ENCODE data around the gene NRSN1. TPM values are rescaled to one million over a fixed set of nuclear protein-coding genes. Genes with fewer than 3 reads are reported as not detected.

NRSN1 gene
- total RNA-seq, 2 donors from 2014 or later, result not detected

GRCh38 chr6:24113891-24114290, 12.1 kb upstream of the NRSN1 start:
- Histone ChIP-seq H3K4me1 (no peaks in the 10 kb centered on the region), H3K9me3 (no peaks in the 10 kb centered on the region), H3K27me3 (no peaks in the 10 kb centered on the region), H3K4me3 (no peak overlapping the region), H3K27ac (no peak overlapping the region), H3K36me3 (replicated peaks in 1 of 2; ENCODE audit: insufficient read depth in 1 of 2, low read depth in 2 of 2) (no peaks in the 10 kb centered on the region)
- TF ChIP-seq CTCF (IDR thresholded peaks at IDR 0.05), result no peak
- TF ChIP-seq POLR2A (IDR thresholded peaks at IDR 0.05), result no peak
- ATAC-seq (no peak), DNase-seq (no peak)
- intact Hi-C loops (cut with DNase I), result no loop called here

GRCh38 chr6:24117021-24117420, 9.0 kb upstream of the NRSN1 start:
- TF ChIP-seq POLR2A (IDR thresholded peaks at IDR 0.05) (no peak), CTCF (IDR thresholded peaks at IDR 0.05) (no peak)
- Histone ChIP-seq H3K27ac (no peak overlapping the region), H3K36me3 (replicated peaks in 1 of 2; ENCODE audit: insufficient read depth in 1 of 2, low read depth in 2 of 2) (no peaks in the 10 kb centered on the region), H3K27me3 (no peaks in the 10 kb centered on the region), H3K4me1 (no peaks in the 10 kb centered on the region), H3K4me3 (no peak overlapping the region), H3K9me3 (no peaks in the 10 kb centered on the region)
- ATAC-seq (no peak), DNase-seq (no peak)
- WGBS, 2 donors, result 72% methylated on average over 2 of the region's 2 CpGs
- intact Hi-C loops (cut with DNase I), result no loop called here

- 49 to 55% methylated on average over 7 of the region's 7 CpGs for WGBS, 2 donors
These were observed 3.9 kb upstream of the NRSN1 start for GRCh38 chr6:24122139-24122538.

GRCh38 chr6:24126586-24127192, 674 bp downstream of the NRSN1 start:
- Histone ChIP-seq H3K36me3 (replicated peaks in 1 of 2; ENCODE audit: insufficient read depth in 1 of 2, low read depth in 2 of 2) (no peaks in the 10 kb centered on the region), H3K27ac (no peak overlapping the region), H3K4me3 (no peak overlapping the region), H3K4me1 (no peaks in the 10 kb centered on the region), H3K27me3 (no peaks in the 10 kb centered on the region), H3K9me3 (no peaks in the 10 kb centered on the region)
- ATAC-seq, result peak; percentile 47
- WGBS, 2 donors, result 2 to 3% methylated on average over 6 of the region's 6 CpGs
- intact Hi-C loops (cut with DNase I), result no loop called here
- TF ChIP-seq CTCF (IDR thresholded peaks at IDR 0.05) (no peak), POLR2A (IDR thresholded peaks at IDR 0.05) (no peak)
- peak; percentile 29 to 49 (median 36) for DNase-seq

More at GRCh38 chr6:24122139-24122538, 3.9 kb upstream of the NRSN1 start:
- intact Hi-C loops (cut with DNase I), result no loop called here
- ATAC-seq (no peak), DNase-seq (no peak)
- TF ChIP-seq POLR2A (IDR thresholded peaks at IDR 0.05) (no peak), CTCF (IDR thresholded peaks at IDR 0.05) (no peak)
- H3K4me1 ChIP-seq, result no peaks in the 10 kb centered on the region
- no peaks in the 10 kb centered on the region for H3K9me3 ChIP-seq
- no peak overlapping the region for H3K27ac ChIP-seq
- H3K36me3 ChIP-seq (replicated peaks in 1 of 2; ENCODE audit: insufficient read depth in 1 of 2, low read depth in 2 of 2), result no peaks in the 10 kb centered on the region
- H3K27me3 ChIP-seq, result no peaks in the 10 kb centered on the region
- no peak overlapping the region for H3K4me3 ChIP-seq

- H3K27ac ChIP-seq, result no peak overlapping the region
- H3K27me3 ChIP-seq, result no peaks in the 10 kb centered on the region
- H3K9me3 ChIP-seq, result no peaks in the 10 kb centered on the region
- H3K4me1 ChIP-seq, result no peaks in the 10 kb centered on the region
- DNase-seq (no peak), ATAC-seq (no peak)
- no peak for TF ChIP-seq POLR2A (IDR thresholded peaks at IDR 0.05)
- no peak for TF ChIP-seq CTCF (IDR thresholded peaks at IDR 0.05)
- WGBS, 2 donors, result 43 to 59% methylated on average over 2 of the region's 2 CpGs
- no peaks in the 10 kb centered on the region for H3K36me3 ChIP-seq (replicated peaks in 1 of 2; ENCODE audit: insufficient read depth in 1 of 2, low read depth in 2 of 2)
- no peak overlapping the region for H3K4me3 ChIP-seq
- intact Hi-C loops (cut with DNase I), result no loop called here
These were observed 1.3 kb downstream of the NRSN1 start for GRCh38 chr6:24127316-24127715.

All from body of pancreas (tissue), 4 donors.